GOT3 (cell line): ENCODE data around the gene NEDD4.

ENCODE experiments used
- DNase-seq: peaks from one replicate; lab custom pipeline; 2025; ENCODE audit warnings: mixed read lengths; lab: John Stamatoyannopoulos, UW

Gene NEDD4

DNA sequence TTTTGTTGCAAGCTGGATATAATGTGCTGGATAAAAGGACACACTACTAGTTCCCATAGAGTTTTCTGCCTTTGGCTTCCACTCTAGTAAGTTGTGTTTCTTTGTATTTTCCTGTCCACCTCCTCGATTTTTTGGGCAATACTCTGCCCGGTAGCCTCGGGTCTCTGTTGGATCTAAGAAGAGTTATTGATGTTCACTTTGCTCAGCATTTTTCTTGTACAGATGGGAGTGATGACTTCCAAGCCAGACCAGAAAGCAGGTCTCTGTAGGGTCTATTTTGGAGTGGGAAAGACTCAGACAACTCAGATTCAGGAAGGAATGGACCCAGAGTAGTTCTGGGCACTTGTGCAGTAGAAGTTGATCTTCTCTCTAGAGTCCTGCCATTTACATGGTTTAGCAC is 214.5 kb downstream of the NEDD4 start:
- DNase-seq, result no peak
